GM21786 (cell line): ENCODE results near the gene RGPD3.
"Not testable (repeated sequence)": the region's sequence is repeated elsewhere in the genome, so short reads cannot be mapped to it uniquely, and the experiment has no call there.

Experiments
- ATAC-seq: cut with Tn5 transposase; IDR thresholded peaks from one replicate; pipeline ENCODE4 v1.9.1; 2021; ENCODE audit not compliant: unreplicated experiment

RGPD3 gene

DNA sequence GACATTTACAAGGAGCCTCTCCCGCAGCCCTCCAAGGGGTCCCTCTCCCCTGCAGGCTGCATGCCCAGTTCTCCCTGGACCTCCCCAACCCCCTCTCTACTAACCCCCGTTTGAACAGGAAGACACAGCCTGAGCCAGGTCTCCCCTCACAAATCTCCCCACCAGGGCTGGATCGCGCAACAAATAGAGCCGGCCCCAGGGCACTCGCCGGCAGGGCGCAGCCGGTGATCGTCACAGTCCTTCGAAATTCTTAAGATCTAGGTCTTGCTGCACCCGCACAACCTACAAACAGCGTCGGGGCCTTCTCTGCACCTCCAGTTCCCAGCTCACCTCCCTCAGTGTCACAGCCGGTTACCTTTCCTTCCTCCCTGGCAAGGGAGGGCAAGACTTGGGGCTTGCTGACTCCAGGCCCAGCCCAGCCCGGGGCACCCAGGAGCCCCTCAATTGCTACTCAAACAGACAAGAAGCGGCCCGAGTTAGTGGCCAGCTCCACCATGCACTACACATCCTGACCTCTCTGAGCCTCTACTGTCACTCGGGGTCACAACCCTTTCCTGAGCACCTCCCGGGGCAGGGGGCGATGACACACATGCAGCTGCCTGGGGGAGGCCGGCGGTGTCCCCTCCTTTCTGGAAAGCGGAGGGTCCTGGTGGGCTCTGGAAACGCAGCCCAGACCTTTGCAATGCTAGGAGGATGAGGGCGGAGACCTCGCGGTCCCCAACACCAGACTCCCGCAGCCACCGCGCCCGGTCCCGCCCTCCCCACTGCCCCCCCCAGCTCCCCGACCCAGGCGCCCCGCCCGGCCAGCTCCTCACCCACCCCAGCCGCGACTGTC lies 18.6 kb upstream of the RGPD3 start, which contains the start of gene CD8B2:
CD8B2 (plus strand) TSS at position 814 of the 835 bp plus-strand sequence. CDS start 63 bp downstream, outside the sequence.
- not testable (repeated sequence) for ATAC-seq

DNA sequence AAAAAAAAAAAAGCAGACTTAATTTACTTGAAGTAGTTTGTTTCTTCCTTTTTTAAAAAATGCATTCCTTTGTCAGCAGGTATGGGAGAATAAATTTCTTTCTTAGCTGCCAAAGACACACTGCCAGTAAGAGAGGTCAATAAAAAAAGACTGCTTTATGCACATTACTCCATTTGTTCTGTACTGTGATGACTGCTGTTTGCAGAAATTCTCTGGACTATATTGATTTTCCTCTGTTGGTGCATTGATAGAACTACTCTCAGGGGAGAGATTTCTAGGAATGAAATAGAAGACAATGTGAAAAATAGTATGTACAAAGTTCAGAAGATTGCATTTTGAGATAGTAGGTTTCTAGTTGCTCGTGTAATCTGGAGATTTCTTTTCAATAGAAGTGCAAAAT lies 11.3 kb upstream of the RGPD3 start:
- not testable (repeated sequence) for ATAC-seq

DNA sequence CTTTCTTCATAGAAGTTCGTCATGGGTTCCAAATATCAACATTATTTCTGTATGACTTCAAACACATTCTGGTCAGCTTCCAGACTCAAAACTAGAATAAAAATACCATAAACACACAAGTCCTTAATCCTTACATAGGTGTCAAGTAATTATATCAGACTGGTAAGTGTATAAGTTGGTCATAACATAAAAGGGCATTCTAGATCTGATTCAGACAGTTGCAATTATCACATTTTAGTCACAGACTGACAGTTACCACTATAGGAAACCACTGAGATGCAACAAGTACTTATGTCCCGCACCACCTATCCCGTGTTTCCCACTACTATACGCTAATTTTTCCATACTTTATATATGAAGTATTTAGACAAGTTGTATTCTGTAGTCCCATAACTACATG lies 9.4 kb upstream of the RGPD3 start:
- not testable (repeated sequence) for ATAC-seq

DNA sequence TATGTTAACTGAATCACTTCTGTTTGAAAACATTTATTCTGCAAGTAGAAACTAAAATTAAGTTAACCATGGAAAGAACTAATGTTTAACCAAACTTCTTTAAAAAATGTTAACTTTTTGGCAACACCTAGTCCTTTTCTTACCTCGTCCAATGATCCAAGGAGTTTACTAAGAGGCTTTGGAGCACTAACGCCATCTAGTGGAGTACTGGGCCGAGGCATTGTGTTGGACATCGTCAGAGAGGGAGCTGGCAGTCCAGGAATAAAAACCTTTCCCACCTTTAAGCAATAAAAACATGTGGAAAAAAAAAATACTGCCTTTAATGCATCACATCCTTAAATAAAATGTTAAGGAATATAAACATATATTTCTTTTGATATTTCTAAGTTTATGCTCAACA lies 2.4 kb upstream of the RGPD3 start:
- ATAC-seq = not testable (repeated sequence)

DNA sequence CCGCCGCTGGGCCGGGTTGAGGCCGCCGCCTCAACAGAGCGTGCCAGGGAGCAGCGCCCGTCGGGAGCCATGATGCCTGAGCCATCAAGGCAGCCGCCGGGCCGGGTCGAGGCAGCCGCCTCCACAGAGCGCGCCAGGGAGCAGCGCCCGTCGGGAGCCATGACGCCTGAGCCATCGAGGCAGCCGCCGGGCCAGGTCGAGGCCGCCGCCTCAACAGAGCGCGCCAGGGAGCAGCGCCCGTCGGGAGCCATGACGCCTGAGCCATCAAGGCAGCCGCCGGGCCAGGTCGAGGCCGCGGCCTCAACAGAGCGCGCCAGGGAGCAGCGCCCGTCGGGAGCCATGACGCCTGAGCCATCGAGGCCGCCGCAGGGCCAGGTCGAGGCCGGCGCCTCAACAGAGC lies 697 bp downstream of the RGPD3 start:
- ATAC-seq = not testable (repeated sequence)

DNA sequence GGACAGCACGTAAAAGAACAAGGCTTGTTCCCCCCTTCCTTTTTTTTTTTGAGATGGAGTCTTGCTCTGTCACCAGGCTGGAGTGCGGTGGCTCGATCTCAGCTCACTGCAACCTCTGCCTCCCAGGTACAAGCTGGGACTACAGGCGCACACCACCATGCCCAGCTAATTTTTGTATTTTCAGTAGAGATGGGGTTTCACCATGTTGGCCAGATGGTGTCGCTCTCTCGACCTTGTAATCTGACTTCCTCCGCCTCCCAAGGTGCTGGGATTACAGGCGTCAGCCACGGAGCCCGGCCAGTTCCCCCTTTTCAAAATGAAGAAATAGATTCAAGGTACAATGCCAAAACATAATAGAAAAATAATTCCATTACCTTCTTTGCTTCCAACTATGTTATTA lies 6.3 kb downstream of the RGPD3 start:
- ATAC-seq = not testable (repeated sequence)

DNA sequence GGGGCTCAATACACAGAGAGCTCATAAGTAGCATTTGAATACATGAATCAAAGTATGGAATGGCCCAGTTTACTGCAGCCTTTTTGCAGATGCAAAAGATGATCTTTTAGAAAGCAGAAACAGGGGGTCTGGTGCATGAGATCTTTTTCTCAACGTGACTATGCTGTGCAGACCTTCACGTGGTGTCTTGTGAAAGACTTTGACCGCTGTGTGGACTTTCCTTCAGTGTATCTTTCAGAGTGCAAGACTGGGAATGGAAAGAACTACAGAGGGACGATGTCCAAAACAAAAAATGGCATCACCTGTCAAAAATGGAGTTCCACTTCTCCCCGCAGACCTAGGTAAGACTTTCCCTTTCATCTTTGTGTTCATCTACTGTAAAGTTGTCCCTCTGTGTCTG lies 77.5 kb downstream of the RGPD3 start:
- ATAC-seq = not testable (repeated sequence)

DNA sequence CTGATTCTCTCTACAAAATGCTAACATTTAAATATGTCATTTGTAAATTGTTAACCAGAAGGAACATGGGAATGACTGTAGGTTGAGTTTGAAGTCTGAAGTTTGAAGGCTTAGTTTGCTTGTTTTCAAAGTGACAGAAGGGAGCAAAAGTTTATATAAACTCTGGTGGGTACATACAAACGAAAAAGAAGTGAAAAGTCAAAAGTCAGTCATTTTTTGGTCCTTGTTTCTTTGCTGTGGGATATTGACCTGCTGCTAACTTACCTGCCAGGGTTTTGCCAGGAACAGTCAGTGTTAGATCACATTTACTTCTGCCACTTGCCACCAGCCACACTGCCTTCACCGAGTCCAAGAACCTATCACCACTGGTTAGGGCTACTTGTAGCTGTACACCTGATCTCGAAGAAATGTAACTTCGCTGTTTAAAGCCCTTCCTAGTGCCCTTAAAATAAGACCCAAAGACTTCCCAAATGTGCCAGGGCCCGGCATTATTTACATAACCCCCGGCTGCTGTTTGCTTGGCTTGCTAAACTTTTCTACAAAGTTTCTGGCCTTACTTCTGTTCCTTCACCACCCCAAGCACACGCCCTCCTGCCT lies 79.3 kb downstream of the RGPD3 start:
- not testable (repeated sequence) for ATAC-seq

DNA sequence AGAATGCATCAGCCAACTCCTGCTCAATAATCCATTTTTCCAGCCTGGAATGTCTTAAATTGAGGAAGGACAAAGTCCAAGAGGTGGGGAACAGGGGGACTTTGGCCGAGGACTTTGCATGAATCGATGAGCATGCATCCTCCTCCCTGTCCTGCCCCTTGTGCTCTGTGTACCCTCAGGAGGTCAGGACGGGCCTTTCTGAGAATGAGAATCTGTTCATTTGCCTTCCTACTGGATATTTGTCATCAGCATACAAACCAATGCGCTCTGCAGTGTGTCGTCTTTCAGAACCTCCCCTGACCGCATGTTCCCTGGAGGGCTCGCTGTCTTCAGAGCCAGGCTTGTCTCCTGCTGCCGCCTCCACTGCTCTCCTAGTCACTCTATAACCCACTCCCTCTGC lies 83.7 kb downstream of the RGPD3 start:
- ATAC-seq = not testable (repeated sequence)

DNA sequence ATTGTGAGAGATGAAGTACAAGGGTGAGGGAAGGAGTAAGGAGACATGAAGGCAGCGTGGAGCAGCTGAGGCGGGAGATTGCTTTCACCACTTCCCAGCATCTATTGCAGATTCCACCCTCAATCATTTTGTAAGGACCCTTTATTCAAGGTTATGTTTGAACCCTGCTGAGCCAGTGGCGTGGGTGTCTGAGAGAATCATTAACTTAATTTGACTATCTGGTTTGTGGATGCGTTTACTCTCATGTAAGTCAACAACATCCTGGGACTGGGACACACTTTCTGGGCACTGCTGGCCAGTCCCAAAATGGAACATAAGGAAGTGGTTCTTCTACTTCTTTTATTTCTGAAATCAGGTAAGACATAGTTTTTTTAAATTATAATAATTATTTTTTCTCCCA lies 86.3 kb downstream of the RGPD3 start:
- ATAC-seq = not testable (repeated sequence)

DNA sequence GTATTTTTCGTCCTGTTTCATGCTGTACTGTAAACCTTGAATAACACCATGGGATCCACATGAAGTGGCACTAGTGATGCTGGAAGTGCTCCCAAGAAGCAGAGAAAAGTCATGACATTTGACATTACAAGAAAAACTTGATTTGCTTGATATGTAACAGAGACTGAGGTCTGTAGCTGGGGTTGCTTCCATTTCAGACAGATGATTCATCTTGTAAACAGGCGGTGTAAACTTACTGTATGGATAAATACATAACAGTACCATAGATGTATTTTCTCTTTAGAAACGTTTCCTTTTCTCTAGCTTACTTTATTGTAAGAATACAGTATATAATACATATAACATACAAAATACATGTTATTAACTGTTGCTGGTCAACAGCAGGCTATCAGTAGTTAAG lies 88.6 kb downstream of the RGPD3 start:
- not testable (repeated sequence) for ATAC-seq

DNA sequence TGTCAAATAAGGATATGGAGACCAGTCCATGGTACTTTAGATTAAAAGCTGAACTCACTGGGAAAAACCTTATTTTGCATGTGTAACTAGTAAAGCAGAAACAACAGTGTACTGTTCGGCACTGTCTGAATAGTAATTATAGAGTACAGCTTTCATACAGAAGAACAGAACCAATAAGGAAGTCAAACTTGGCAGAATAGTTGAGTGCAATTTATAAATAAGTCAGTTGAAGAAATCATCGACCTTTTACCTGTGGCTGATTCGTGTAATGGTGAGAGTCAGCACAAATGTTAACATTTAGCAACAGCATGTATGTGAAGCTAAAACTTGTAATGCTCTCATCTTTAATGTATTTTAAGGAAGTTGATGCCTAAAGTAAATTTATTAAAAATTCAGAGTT lies 99.0 kb downstream of the RGPD3 start:
- ATAC-seq = not testable (repeated sequence)

DNA sequence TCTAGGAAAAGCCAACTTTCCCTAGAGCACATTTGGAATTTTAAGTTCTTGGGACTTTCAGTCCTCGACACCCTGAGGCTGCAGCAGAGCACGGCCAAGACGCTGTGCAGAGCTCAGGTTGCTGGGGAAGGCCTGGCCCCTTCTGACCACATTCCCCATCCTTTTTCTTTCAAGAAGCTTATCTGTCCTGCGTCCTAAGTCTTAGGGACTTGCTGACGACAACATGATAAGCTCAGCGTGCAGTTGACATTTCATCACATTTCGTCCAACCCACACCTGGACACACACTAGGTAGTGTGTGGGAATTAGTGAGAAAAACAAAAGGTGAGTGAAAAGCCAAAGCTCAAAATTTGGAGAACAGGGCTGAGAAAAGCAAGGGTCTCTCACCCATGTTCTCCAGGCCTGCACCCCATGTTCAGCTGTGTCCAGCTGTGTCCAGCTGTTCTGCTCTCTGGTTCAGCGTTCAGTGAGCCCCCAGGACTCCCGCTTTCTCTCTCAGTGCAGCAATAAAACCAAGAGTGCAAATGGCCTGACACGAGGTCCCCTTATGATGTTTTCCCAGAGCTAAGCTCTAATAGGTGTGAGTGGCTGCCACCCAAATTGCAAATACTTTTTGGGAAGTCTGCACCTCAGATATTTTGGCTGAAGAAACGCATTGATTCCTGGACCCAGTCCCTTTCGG lies 101.9 kb downstream of the RGPD3 start:
- ATAC-seq = no peak

DNA sequence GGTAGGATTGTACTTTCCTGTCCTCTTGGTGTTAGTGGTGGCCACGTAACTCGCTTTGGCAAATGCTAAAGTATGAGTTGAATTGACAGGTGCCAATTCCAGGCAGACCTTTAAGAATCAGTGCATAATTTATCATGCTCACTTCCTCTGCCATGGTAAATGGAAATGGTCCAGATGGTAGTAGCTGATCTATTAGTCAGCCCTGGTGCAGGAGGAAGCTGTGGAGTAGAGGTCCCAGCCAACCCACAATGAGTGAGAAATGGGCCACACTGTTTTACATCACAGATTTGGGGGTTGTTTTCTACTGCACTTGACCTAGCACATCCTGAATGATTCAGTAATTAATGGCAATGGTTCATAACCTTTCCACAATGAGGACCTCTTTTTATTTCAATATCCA lies 104.4 kb downstream of the RGPD3 start:
- no peak for ATAC-seq

DNA sequence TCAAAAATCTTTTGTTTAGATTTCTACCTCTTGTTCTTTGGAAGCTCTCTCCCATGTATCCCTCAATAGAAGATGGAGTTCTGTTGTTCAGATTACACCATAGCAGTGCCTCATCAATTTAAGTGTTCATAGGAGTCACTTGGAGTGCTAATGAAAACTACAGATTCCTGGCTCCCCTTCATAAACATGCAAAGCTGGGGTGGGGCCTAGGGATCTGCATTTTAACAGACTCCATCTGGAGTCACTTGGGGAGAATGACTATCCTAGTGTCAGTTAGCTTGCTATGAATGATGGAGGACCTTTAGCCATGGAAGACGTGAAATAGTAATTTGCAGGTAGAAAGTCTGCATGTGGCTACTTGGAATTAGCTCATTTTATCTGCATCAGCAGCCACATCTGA lies 105.4 kb downstream of the RGPD3 start:
- no peak for ATAC-seq

DNA sequence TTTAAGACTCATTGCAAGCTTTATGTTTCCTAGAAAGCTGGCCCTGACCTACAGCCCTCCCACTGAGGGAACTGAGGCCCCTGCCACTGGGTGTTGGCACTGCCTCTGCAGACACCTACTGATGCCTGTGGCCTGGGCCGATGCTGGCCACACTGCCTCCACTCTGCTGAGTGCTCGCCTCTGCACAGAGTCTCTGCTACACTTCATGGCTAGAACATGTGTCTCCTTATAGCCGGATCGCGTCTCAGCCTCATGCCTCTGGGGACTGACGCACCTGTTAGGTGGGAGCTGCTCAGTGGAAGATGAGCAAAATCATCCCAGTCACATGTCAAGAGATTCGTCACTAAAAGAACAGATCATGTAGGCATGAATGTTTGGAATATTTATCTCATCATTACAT lies 108.7 kb downstream of the RGPD3 start:
- ATAC-seq = no peak

DNA sequence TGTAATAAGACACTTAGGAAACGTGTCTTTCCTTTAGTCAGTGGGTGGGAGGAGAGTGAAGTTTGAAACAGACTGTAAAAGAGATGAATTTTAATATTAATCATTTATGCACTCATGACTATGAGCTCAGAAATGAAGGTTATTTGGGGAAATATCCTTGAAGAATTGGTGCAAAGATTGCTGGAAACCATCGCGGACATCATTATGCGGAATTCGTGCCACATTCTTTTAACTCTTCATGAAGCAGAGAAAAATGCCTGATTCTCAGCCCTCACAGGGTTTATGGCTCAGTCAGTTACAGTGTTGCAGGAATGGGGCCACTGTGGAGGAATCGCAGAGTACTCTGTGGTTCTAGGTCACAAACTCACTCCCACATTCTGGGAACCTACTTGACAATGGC lies 109.7 kb downstream of the RGPD3 start:
- no peak for ATAC-seq

DNA sequence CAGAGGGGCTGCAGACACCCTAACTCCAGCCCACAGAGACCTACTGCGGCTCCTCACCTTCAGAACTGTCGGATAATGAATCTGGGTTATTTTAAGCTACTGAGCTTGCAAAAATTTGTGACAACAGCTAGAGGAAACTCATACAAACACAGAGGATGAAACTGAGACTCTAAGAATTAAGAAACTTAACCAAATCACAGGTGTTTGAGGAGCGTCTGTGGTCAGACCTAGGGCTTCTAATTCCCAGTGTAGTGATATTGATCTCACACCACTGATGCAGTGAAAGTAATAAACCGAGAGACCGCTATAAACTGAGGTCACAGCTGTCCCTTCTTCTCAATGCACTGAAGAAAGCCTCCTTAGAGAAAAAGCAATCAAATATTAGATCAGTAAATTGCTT lies 110.1 kb downstream of the RGPD3 start:
- peak; percentile 89 for ATAC-seq

DNA sequence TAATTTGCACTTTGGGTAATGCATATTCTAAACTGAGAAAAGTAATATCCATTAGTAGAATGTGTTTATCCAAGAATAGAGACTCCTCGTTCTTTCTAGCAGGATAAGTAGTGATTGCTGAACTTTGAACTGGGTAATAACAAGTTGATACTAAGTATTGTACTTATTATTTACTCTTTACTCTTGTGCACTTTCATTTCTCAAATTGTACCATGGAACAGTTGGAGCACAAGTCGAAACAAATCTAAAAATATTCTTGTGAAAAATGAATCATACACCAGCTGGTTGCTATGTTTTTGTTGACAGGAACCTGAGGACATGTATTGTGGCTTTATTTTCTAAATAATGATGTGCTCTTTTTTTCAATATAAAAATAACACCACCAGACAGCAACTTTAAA lies 111.9 kb downstream of the RGPD3 start:
- ATAC-seq = peak; percentile 61

DNA sequence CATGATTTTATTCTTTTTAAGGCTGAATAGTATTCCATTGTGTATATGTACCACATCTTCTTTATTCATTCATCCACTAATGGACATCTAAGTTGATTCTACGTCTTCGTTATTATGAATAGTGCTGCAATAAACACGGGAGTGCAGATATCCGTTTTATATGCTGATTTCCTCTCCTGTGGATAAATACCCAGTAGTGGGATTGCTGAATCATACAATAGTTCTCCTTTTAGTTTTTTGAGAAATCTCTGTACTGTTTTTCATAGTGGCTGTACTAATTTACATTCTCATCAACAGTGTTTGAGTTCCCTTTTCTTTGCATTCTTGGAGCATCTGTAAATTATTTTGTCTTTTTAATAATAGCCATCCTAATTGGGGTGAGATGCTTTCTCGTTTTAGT lies 114.5 kb downstream of the RGPD3 start:
- ATAC-seq = no peak

DNA sequence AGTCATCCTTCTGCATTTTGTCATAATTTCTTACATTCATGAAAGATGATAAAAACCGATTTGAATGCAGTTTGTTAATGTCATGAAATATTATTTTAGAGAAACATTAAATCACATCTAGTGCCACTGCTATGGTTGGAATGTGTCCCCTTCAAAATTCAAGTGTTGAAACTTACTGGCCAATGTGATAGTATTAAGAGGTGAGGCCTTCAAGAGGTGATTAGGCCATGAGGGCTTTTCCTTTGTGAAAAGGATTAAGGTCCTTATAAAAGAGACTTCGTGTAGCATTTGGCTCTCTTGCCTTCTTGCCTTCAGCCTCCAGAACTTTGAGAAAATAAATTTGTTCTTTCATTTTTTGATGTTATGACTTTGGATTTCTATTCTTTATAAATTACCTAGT lies 117.2 kb downstream of the RGPD3 start:
- ATAC-seq = no peak

DNA sequence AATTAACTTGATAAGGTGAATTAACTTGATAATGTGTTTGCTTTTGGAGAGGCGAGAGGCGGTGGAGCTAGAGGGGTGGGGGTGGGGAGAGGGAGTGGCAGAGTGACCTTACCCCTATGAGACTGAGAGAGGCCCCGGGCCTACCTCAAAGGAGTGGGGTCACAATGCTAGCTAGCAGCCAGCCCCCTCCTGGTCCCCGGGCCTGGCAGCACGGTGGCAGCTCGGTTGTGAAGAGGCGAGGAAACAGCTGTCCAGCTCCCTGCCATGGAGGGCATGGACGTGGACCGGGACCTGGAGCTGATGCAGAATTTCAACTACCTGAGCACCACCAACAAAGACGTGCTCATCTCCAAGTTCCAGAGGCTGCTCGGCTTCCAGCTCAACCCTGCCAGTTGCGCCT lies 123.9 kb downstream of the RGPD3 start:
- ATAC-seq = no peak
